IMR-90 (cell line): ENCODE measurements around the gene CACNA2D3. TPM values are rescaled to one million over a fixed set of nuclear protein-coding genes. Genes with fewer than 3 reads are reported as not detected.

Experiments
- ATAC-seq: fragments of 200-7000 bp; cut with Tn5 transposase; 2 replicates; pipeline ENCODE4 v1.9.1; 2020; ENCODE audit warnings: low read depth, mild to moderate bottlenecking, moderate library complexity
- BruUV-seq: library from RNA; stranded (reverse); fragments of 400-500 nt; replicated peaks from 2 replicates; lab custom pipeline; 2021; lab: Mats Ljungman, UMichigan
- CTCF ChIA-PET: fragments of 300-600 bp; formaldehyde crosslinking; extraction: SDS; loops from one replicate; lab custom pipeline; 2021; ENCODE audit warnings: antibody characterized with exemption; lab: Yijun Ruan, JAX
- POLR2A ChIA-PET: fragments of 300-600 bp; sonication (Branson Sonifier 250); formaldehyde crosslinking; loops from one replicate; lab custom pipeline; 2022; ENCODE audit warnings: antibody characterized with exemption; ENCODE audit not compliant: unreplicated experiment; lab: Charles Lee
- DNase-seq: peaks from one replicate; pipeline ENCODE4 v3.0.0; 2013
- H2AFZ ChIP-seq: replicated peaks from 2 replicates; pipeline ENCODE3; 2013; ENCODE audit warnings: low read length, mild to moderate bottlenecking; ENCODE audit not compliant: poor library complexity
- H2AK5ac ChIP-seq: 2 replicates; pipeline ENCODE4 v1.6.1; 2013; ENCODE audit warnings: low read depth, low read length, inconsistent platforms
- H2AK9ac ChIP-seq: replicated peaks from 2 replicates; pipeline ENCODE3; 2013; ENCODE audit warnings: mild to moderate bottlenecking, low read depth, low read length, moderate library complexity; ENCODE audit not compliant: poor library complexity
- H2BK120ac ChIP-seq: 2 replicates; pipeline ENCODE4 v1.6.1; 2013; ENCODE audit warnings: low read depth, low read length, inconsistent platforms
- H2BK15ac ChIP-seq: 3 replicates; pipeline ENCODE4 v1.6.1; 2013; ENCODE audit warnings: low read depth, low read length, inconsistent platforms
- H2BK20ac ChIP-seq: 2 replicates; pipeline ENCODE4 v1.6.1; 2013; ENCODE audit warnings: low read depth, mild to moderate bottlenecking, inconsistent platforms, low read length, moderate library complexity
- H2BK5ac ChIP-seq: 2 replicates; pipeline ENCODE4 v1.6.1; 2013; ENCODE audit warnings: mild to moderate bottlenecking, low read depth, low read length, inconsistent platforms; ENCODE audit not compliant: poor library complexity, severe bottlenecking
- H3K14ac ChIP-seq: replicated peaks from 2 replicates; pipeline ENCODE4 v1.6.1; 2013; ENCODE audit warnings: low read depth, low read length, inconsistent platforms
- H3K18ac ChIP-seq: 2 replicates; pipeline ENCODE4 v1.6.1; 2013; ENCODE audit warnings: low read depth, low read length, control low read depth
- H3K23ac ChIP-seq: 2 replicates; pipeline ENCODE4 v1.6.1; 2013; ENCODE audit warnings: low read depth, low read length, inconsistent platforms
- H3K27ac ChIP-seq: 2 replicates; pipeline ENCODE4 v1.5.1; 2013; ENCODE audit warnings: mild to moderate bottlenecking, control low read depth, low read length; ENCODE audit not compliant: insufficient read depth
- H3K27me3 ChIP-seq: 2 replicates; pipeline ENCODE4 v1.6.1; 2013; ENCODE audit warnings: low read length; ENCODE audit not compliant: control insufficient read depth, insufficient read depth
- H3K36me3 ChIP-seq: 2 replicates; pipeline ENCODE4 v1.6.1; 2013; ENCODE audit warnings: low read length, mixed read lengths; ENCODE audit not compliant: control insufficient read depth, insufficient read depth
- H3K4ac ChIP-seq: 2 replicates; pipeline ENCODE4 v1.6.1; 2013; ENCODE audit warnings: low read depth, low read length, inconsistent platforms
- H3K4me1 ChIP-seq: 2 replicates; pipeline ENCODE4 v1.6.1; 2013; ENCODE audit warnings: low read length, mixed read lengths; ENCODE audit not compliant: control insufficient read depth, insufficient read depth
- H3K4me2 ChIP-seq: 2 replicates; pipeline ENCODE4 v1.6.1; 2013; ENCODE audit warnings: low read depth, mild to moderate bottlenecking, control low read depth, low read length, moderate library complexity
- H3K4me3 ChIP-seq: 2 replicates; pipeline ENCODE4 v1.5.1; 2013; ENCODE audit warnings: low read depth, mild to moderate bottlenecking, control low read depth, low read length, moderate library complexity; ENCODE audit not compliant: insufficient read depth
- H3K56ac ChIP-seq: 2 replicates; pipeline ENCODE4 v1.6.1; 2013; ENCODE audit warnings: low read length, inconsistent platforms; ENCODE audit not compliant: insufficient read depth; ENCODE audit errors: extremely low read depth
- H3K79me1 ChIP-seq, 2 experiments: 2 replicates each; pipeline ENCODE4 v1.6.1; 2013; ENCODE audit warnings: low read length in 2 of 2, inconsistent platforms in 1 of 2, low read depth in 1 of 2
- H3K9ac ChIP-seq: 2 replicates; pipeline ENCODE4 v1.6.1; 2013; ENCODE audit warnings: low read depth, low read length, control low read depth
- H3K9me1 ChIP-seq: 2 replicates; pipeline ENCODE4 v1.6.1; 2013; ENCODE audit warnings: low read length, inconsistent platforms; ENCODE audit not compliant: insufficient read depth
- H3K9me3 ChIP-seq: 2 replicates; pipeline ENCODE4 v1.6.1; 2013; ENCODE audit warnings: low read length; ENCODE audit not compliant: control insufficient read depth, insufficient read depth
- H4K20me1 ChIP-seq: 2 replicates; pipeline ENCODE4 v1.6.1; 2013; ENCODE audit warnings: low read length, inconsistent platforms; ENCODE audit not compliant: insufficient read depth
- H4K5ac ChIP-seq: 2 replicates; pipeline ENCODE4 v1.6.1; 2013; ENCODE audit warnings: mild to moderate bottlenecking, low read depth, low read length, control low read depth
- H4K8ac ChIP-seq, 2 experiments: 2 replicates each; pipeline ENCODE4 v1.6.1; 2013; ENCODE audit warnings: low read depth in 2 of 2, low read length in 2 of 2, control low read depth in 1 of 2, inconsistent platforms in 1 of 2
- H4K91ac ChIP-seq: 2 replicates; pipeline ENCODE4 v1.6.1; 2013; ENCODE audit warnings: low read depth, low read length, inconsistent platforms; ENCODE audit not compliant: insufficient read depth
- MXI1 ChIP-seq: IDR thresholded peaks from 2 replicates; pipeline ENCODE4 v1.6.1; 2012; ENCODE audit warnings: low read depth, mild to moderate bottlenecking, low read length, moderate library complexity, borderline replicate concordance
- RCOR1 ChIP-seq: IDR thresholded peaks from 2 replicates; pipeline ENCODE4 v1.6.1; 2012; ENCODE audit warnings: mild to moderate bottlenecking, low read length, improper control_type of control experiment; ENCODE audit not compliant: insufficient replicate concordance
- WGBS, 2 experiments: methylation state at CpG; one replicate each; pipeline versions ENCODE4 v1.1.5 to v1.1.7; 2013; ENCODE audit warnings: missing lambda C conversion rate in 2 of 2; ENCODE audit not compliant: insufficient read length in 1 of 2; ENCODE audit errors: extremely low coverage in 2 of 2; 5-methylcytosine and 5-hydroxymethylcytosine counted together
- dilution Hi-C: fragments of 300-500 bp; cut with HindIII; formaldehyde crosslinking; loops from one replicate; pipeline ENCODE4 v1.14.3; 2018; ENCODE audit warnings: low sequenced_read_pairs; ENCODE audit not compliant: unreplicated experiment
- in situ Hi-C: fragments of 300-500 bp; cut with MboI; formaldehyde crosslinking; loops from 3 replicates; pipeline ENCODE4 v1.14.3; 2019; ENCODE audit warnings: low sequenced_read_pairs, inconsistent platforms, mixed read lengths
- intact Hi-C: fragments of 100-400 bp; cut with micrococcal nuclease; formaldehyde crosslinking; loops from 2 replicates; pipeline ENCODE4 v1.10.0; 2022
- polyA plus RNA-seq, 3 experiments: library from polyadenylated mRNA; depleted of rRNA; stranded (reverse); fragments of >200 nt; gene quantifications; 2 replicates each; pipeline ENCODE4 v1.2.3, GENCODE V29; 2012; ENCODE audit warnings: low replicate concordance in 1 of 3
- total RNA-seq: library from RNA; depleted of rRNA; stranded (reverse); fragments of >200 nt; gene quantifications from 2 replicates; pipeline ENCODE4 v1.2.3, GENCODE V29; 2012
- TF ChIP-seq, protein P1 (sequence below): fragments of 150-350 bp; IDR thresholded peaks from 2 replicates; pipeline ENCODE4 v1.6.1; 2017; ENCODE audit warnings: mild to moderate bottlenecking, antibody characterized with exemption, low read length, low read depth

Gene CACNA2D3
- total and polyA plus RNA-seq, 2 of the 4 experiments (the other 2 are of a cell fraction), result 0.36 to 0.41 TPM

DNA sequence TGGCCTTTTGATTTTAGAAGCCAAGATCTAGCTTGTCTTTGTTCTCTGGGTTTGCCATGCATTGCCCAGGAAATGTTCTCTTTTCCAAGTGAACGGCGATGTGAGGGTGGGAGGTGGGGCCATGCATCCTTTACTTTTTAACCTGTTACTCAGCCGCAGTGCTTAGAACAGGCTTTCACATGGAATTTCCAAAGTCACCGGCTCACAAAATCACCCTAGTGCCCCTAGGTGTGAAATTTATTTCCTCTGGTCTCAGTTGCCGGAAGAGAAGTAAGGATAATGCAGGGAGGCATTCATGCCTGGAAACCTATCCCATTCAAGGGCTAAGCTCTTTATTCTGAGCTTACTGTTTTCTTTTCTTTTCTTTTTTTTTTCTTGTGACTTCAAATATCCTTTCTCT is 93.2 kb downstream of the CACNA2D3 start:
- H2AK9ac ChIP-seq, result no peak overlapping the region
- H2AK5ac ChIP-seq, result no peak overlapping the region
- no peak for TF ChIP-seq RCOR1
- TF ChIP-seq, protein P1, sequence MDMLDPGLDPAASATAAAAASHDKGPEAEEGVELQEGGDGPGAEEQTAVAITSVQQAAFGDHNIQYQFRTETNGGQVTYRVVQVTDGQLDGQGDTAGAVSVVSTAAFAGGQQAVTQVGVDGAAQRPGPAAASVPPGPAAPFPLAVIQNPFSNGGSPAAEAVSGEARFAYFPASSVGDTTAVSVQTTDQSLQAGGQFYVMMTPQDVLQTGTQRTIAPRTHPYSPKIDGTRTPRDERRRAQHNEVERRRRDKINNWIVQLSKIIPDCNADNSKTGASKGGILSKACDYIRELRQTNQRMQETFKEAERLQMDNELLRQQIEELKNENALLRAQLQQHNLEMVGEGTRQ, result no peak
- no peak for TF ChIP-seq MXI1
- H2BK120ac ChIP-seq, result no peak overlapping the region
- no peak overlapping the region for H3K18ac ChIP-seq
- H3K27me3 ChIP-seq, result no peaks in the 10 kb centered on the region
- no peak overlapping the region for H2BK5ac ChIP-seq
- no peaks in the 10 kb centered on the region for H3K4me1 ChIP-seq
- no peak for ATAC-seq
- no TSS peak for BruUV-seq
- H2BK20ac ChIP-seq, result no peak overlapping the region
- H3K56ac ChIP-seq, result no peak overlapping the region
- H3K79me1 ChIP-seq, result no peaks in the 10 kb centered on the region
- H2BK15ac ChIP-seq, result no peak overlapping the region
- no peak overlapping the region for H3K14ac ChIP-seq
- no peak overlapping the region for H3K4me2 ChIP-seq
- H4K20me1 ChIP-seq, result no peaks in the 10 kb centered on the region
- H3K4ac ChIP-seq, result no peak overlapping the region
- DNase-seq, result no peak
- CTCF ChIA-PET, result no interaction called here
- no peak overlapping the region for H2AFZ ChIP-seq
- intact Hi-C loops (no loop called here), dilution Hi-C loops (no loop called here), in situ Hi-C loops (no loop called here)
- no peak overlapping the region for H3K23ac ChIP-seq
- no peaks in the 10 kb centered on the region for H3K9me1 ChIP-seq
- no peak overlapping the region for H4K5ac ChIP-seq
- no peak overlapping the region for H4K8ac ChIP-seq
- no peak overlapping the region for H4K91ac ChIP-seq
- POLR2A ChIA-PET, result no interaction called here
- H3K27ac ChIP-seq, result no peak overlapping the region
- H3K4me3 ChIP-seq, result no peak overlapping the region
- no peaks in the 10 kb centered on the region for H3K36me3 ChIP-seq
- H3K9me3 ChIP-seq, result peaks cover 8% of the 10 kb centered on the region; the same call in 1 of the 2 replicates
- no CpG with 5 or more reads among the region's 5 CpGs for WGBS, 2 experiments
- H3K9ac ChIP-seq, result no peak overlapping the region
